Epidermal melanocyte (primary cell): ENCODE measurements around the gene OR6M1.

ENCODE experiments used
- DNase-seq: peaks from one replicate; pipeline ENCODE4 v3.0.0; 2011; ENCODE audit warnings: low spot score; ENCODE audit not compliant: insufficient read length

The OR6M1 gene

GRCh38 chr11:123806249-123806648 lies at the start of gene OR6M1:
TSS of gene OR6M1 (minus strand) at chr11:123806349. CDS start at chr11:123806349, 0 bp downstream.
- no peak for DNase-seq

GRCh38 chr11:123853038-123853437 lies 46.9 kb upstream of the OR6M1 start:
- no peak for DNase-seq

- DNase-seq: no peak
These were observed 46.2 kb upstream of the OR6M1 start for GRCh38 chr11:123852321-123852720.

- DNase-seq: no peak
These were observed 45.0 kb upstream of the OR6M1 start for GRCh38 chr11:123851110-123851509.

- no peak for DNase-seq
These were observed 35.0 kb upstream of the OR6M1 start for GRCh38 chr11:123841174-123841573.

GRCh38 chr11:123839131-123839530 lies 33.0 kb upstream of the OR6M1 start:
- DNase-seq: no peak

- no peak for DNase-seq
These were observed 32.5 kb upstream of the OR6M1 start for GRCh38 chr11:123838659-123839058.

GRCh38 chr11:123838199-123838598 lies 32.0 kb upstream of the OR6M1 start:
- DNase-seq: no peak

- no peak for DNase-seq
These were observed 26.9 kb upstream of the OR6M1 start for GRCh38 chr11:123833095-123833494.

GRCh38 chr11:123829745-123830144 lies 23.6 kb upstream of the OR6M1 start:
- no peak for DNase-seq

GRCh38 chr11:123822599-123822998 lies 16.4 kb upstream of the OR6M1 start:
- no peak for DNase-seq

- DNase-seq: no peak
These were observed 15.9 kb upstream of the OR6M1 start for GRCh38 chr11:123822032-123822431.

- no peak for DNase-seq
These were observed 9.0 kb upstream of the OR6M1 start for GRCh38 chr11:123815122-123815521.

- no peak for DNase-seq
These were observed 4.4 kb downstream of the OR6M1 start for GRCh38 chr11:123801765-123802164.

- no peak for DNase-seq
These were observed 6.1 kb downstream of the OR6M1 start for GRCh38 chr11:123800036-123800435.

GRCh38 chr11:123799438-123799837 lies 6.7 kb downstream of the OR6M1 start:
- DNase-seq: no peak

- DNase-seq: no peak
These were observed 7.5 kb downstream of the OR6M1 start for GRCh38 chr11:123798513-123799252.

GRCh38 chr11:123798079-123798478 lies 8.1 kb downstream of the OR6M1 start:
- no peak for DNase-seq

GRCh38 chr11:123797541-123797940 lies 8.6 kb downstream of the OR6M1 start:
- DNase-seq: no peak

- no peak for DNase-seq
These were observed 9.0 kb downstream of the OR6M1 start for GRCh38 chr11:123797114-123797513.

GRCh38 chr11:123796226-123796625 lies 9.9 kb downstream of the OR6M1 start:
- DNase-seq: no peak

- DNase-seq: no peak
These were observed 22.6 kb downstream of the OR6M1 start for GRCh38 chr11:123783536-123783935.

- DNase-seq: no peak
These were observed 27.6 kb downstream of the OR6M1 start for GRCh38 chr11:123778511-123778910.
